NCI-H345 (cell line): ENCODE data around the gene TNFRSF11A.

Source experiments
- DNase-seq: peaks from one replicate; lab custom pipeline; 2025; lab: John Stamatoyannopoulos, UW

Gene TNFRSF11A

DNA sequence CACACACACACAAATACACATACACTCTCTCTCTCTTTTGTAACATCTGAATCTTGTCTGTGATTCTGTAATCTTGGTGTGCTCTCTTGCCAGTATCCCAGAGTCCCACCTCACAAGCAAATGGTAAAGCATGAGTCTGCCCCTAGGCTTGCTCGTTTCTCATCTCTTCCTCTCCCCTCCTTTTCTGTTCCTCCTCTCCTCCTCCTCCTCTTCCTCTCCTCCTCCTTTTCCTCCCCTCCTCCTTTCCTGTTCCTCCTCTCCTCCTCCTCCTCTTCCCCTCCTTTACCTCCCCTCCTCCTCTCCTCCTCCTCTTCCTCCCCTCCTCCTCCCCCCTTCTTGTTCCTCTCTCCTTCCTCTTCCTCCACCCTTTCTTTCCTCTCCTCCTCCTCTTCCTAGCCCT lies 59.0 kb downstream of the TNFRSF11A start:
- DNase-seq = no peak

DNA sequence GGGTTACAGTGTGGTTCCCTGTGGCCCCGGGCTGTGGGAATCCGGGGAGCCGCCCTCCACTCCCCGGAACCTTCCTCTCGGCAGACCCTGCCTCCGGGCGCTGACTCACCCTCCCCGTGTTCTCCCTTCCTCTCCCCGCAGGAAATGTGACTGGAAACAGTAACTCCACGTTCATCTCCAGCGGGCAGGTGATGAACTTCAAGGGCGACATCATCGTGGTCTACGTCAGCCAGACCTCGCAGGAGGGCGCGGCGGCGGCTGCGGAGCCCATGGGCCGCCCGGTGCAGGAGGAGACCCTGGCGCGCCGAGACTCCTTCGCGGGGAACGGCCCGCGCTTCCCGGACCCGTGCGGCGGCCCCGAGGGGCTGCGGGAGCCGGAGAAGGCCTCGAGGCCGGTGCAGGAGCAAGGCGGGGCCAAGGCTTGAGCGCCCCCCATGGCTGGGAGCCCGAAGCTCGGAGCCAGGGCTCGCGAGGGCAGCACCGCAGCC lies 59.5 kb downstream of the TNFRSF11A start:
- no peak for DNase-seq

DNA sequence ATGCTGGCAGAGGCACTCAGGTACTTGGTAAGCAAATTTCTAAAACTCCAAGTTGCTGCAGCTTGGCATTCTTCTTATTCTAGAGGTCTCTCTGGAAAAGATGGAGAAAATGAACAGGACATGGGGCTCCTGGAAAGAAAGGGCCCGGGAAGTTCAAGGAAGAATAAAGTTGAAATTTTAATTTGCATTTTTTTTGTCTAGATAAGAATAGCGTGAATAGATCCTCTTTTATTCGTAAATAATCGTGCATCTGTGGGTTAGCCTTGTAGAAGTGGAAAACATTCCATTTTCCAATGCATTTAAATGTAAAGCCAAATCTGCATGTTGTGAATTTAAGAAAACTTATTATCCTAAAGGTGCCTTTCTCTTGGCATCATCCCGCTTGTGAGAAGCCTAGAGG lies 61.0 kb downstream of the TNFRSF11A start:
- no peak for DNase-seq

DNA sequence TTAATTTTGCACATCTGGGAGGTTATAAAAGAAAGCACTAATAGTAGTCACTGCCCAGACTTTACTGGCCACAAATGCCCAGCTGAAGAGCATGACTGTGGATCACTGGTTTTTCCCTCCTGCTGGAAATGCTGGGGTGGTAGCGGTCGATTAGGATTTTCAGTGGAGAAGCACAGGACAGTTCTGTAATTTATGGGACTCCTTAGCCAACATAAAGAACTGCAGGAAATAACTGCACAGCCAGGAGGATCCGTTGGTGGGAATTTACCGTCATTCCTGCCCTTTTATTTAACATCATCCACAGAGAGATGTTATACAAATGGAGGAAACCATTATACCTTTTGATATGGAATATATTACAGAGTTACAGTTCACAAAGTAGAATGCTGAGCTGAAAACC lies 61.5 kb downstream of the TNFRSF11A start:
- DNase-seq = no peak

DNA sequence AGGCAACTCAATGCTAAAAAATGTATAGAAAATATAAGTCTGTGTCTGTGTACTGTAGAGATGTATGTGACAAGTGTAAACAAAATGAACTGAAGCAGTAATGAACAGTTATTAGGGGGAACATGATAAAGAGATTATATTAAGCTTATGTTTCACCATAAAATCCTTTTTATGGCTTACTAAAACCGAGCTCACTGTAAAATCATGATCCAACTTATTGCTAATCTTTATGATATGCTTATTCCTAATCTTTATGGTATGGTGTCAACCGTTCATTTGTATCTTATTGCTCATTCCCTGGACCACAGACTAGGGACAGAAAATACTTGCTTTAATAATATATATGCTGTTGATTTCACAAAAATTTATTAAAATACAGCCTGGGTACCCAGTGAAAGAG lies 62.1 kb downstream of the TNFRSF11A start:
- no peak for DNase-seq

DNA sequence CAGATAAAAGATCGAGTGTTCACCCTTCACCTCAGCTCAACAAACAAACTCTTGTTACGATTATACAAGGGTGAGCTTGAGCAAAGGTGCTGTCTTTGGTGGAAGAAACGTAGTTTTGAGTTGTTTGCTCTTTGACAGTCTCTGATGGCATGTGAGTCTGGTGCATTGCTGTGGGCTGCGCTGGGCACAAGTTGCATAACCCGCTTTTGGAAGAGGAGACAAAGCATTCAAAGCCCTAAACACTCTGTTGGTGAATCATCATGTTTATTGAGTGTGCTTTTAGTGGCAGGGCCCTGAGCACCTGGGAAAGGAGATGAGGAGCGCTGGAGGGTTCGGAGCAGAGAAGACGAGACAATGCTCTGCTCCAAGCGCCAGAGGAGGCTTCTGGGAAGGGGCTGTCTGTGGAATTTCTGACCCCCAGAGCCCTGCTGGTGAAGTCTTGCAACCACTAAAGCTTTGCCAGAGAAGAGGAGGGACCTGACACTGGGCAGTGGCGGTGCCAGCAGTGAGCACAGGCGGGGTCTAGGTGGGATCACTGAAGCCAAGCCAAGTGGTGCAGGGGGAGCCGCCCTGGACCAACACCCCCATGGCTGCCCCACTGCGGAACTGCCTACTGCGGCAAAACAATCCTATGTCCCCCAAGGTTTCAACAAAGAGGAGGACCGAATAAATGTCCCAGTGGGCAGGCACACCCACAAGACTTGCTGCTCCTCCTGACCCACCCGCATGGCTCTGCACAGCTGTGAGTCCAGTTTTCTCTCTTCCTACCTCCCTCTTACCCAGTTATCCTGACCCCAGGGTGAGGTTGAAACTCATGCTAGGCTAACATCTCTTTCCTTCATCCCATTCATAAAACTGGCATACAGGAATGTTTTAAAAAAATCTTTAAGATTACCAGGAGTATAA lies 64.0 kb downstream of the TNFRSF11A start:
- DNase-seq = no peak

DNA sequence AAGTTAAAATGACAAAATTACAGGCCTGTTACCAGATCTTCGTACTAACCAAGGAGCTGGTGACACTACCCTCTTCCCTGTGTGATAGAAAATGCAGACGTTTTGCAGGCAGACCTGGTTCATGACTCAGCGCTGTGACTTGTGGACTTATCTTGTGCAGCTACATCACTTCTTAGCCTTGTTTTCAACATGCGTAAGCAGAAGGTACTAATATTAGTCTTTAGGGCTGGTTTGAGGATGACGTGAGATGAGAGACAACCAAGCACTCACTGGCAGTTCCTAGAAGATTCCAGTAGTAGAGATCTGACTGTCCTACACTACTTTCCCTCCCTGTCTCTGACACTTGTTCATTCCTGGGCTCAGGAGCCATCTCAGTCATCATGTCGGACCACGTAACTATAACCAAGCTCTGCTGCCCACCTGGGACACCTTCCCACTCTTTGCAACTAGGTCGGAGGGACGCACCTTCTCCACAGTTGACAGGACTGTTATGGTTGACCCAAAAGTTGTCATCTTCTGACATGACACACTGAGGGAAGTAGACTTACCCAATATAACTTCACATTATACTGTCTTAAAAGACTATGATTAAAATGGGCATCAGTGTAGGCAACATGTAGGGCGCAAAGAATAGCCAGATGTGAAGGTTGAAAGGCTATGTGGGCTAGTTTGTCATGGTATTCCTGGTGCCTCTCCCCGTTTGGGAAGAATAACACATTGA lies 64.8 kb downstream of the TNFRSF11A start:
- no peak for DNase-seq

DNA sequence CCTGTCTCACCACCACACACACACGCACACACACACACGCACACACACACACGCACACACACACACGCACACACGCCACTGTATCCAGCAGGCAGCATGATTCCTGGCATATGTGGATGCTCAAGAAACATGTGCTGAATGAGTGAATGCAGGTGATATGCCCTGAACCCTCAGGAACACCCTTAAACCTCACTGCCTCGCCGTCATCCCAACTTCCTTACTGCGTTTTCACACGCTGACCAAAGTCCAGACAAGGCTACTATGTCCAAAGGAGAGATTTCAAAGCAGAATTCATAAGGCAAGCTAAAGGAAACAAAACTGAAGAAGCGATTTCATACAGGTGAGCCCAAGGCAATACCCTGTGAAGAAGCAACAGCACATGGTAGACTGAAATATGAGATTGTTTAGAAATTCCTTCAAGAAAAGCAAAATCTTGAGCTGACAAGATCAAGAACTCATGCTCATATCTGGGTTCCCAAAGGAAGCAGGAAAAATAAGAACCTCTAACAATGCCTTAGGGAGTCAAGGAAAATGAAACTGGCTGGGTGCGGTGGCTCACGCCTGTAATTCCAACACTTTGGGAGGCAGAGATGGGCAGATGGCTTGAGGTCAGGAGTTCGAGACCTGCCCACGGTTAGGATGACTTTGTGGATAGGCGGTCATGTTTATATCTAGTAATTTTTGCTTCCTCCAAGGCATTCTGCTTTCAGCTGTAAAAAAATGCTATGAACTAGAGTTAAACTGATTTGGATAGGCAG lies 69.1 kb downstream of the TNFRSF11A start:
- no peak for DNase-seq

DNA sequence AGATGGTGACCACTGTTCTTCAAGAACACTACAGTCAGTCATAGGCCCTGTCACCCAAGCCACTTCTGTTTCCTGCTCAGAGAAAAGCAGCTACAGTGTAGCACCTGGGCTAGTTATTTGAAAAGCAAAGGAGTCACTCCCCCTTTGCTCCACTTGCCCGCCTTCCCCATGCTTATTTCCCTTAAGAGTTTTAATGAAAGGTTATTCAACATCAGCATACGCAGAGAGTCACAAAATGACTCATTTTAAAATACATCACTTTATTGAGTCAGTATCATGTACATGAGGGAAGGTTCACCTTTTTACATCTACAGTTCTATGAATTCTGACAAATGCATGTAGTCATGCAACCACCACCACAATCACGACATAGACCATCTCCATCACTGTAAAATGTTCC lies 71.3 kb downstream of the TNFRSF11A start:
- DNase-seq = no peak

DNA sequence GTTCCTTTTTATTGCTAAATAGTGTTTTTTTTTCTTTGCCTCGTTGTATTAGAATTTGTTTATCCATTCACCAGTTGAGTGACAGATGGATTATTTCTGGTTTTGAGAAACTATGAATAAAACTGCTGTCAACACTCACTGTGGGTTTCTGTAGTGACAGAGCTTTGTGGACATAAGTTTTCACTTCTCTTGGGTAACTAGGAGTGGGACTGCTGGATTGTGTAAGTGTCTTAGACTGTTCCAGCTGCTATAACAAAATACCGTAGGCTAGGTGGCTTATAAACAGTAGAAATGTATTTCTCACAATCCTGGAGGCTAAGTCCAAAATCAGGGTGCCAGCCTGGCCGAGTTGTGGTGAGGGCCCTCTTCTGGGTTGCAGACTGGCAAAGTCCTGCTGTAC lies 71.9 kb downstream of the TNFRSF11A start:
- DNase-seq = no peak

DNA sequence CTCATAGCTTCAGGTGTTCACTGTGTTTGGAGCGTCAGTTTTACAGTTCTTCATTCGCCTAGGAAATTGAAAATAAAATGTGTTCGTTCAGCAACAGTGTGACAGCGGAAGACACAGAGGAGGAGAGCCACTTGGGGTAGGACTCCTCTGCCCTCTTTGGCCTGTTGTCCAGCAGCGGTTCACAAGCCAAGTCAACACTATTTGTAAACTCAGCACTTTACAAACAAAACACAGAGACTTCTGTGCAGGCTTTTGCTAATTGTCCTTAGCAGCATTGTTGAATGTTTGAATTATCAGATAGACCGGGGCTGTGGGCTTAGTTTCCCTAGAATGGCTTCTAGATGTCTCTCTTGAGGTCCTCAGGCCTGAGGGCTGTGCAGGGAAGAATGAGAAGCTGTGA lies 73.2 kb downstream of the TNFRSF11A start:
- DNase-seq = no peak

DNA sequence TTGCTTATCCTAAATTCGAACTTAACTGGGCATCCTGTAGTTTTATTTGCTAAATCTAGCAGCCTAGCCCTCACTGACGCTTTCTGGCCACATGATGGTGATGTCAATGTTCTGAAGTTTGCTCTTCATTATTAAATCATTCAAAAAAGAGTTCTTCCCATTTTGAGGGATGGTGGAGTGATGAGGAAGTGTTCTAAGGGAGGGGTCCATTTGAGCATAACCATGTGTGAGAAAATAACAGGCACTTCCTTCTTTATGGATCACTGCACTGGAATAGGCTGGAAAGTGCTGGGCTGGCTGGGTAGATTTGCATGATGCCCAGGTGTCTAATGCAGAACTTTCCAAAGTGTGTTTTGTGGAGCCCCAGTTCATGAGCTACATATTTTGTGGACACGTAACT lies 74.2 kb downstream of the TNFRSF11A start:
- no peak for DNase-seq

DNA sequence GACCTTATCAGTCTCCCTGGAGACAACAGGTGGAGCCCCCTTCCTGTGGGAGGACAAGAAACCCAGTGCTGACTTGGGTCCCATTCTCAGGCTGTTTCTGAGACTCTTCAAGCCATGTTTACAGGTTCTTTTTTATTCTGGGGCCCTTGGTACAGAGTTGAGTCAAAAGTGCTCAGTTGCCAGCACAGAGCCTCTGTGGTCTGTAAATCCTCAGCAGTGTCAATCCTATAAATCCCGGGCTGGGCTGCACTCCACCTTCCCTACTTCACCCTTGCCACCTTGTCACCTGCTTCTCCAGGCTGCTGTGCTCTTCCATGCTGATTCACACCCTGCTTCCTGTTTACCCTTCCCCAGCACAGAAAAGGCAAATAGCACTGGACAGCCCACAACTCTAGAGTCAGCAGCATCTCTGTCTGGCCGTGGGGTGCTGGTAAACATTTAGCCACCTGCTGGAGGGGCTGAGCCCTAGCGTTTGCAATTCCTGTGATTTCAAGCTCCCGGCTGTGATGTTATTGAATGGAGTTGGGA lies 74.7 kb downstream of the TNFRSF11A start:
- peak; percentile 81 for DNase-seq

DNA sequence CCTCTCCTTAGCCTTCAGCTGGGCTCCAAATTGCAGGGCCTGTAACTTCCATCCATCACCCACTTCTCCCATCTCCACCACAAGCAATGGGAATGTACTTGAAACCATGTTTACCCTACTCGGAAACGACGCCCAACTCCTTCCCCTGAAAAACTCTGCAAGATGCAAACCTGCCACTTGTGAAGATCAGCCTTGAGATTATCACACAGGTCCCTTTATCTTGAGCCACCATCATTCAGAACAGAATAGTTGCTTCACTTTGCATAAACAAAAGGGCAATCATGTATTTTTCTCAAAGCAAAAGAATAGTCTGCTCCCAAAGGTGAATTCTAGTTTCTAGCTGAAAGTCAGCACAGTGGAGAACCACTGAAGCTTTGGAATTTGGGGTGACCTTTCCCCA lies 75.8 kb downstream of the TNFRSF11A start:
- no peak for DNase-seq

DNA sequence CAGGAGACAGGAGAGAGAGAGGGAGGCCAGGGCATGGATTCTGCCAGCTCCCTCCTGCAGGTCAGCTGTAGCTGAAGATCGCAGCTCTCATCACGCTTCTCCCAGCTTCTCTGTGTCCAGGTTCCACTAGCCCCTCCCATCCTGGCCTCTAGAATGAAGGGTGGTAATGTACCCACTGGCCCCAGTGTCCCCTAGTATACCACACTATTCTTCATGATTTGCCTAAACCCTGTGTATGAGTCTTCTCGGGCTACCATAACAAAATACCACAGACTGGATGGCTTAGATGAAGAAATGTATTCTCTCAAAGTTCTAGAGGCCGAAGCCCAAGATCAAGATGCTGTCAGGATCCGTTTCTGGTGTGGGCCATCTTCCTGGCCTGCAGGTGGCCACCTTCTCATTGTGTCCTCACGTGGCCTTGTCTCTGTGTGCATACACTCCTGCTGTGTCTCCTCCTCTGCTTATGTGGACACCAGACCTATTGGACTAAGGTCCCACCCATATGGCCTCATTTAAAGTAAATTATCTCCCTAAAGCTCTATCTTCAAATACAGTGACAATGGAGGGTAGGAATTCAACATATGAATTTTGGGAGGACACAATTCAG lies 77.3 kb downstream of the TNFRSF11A start:
- no peak for DNase-seq

DNA sequence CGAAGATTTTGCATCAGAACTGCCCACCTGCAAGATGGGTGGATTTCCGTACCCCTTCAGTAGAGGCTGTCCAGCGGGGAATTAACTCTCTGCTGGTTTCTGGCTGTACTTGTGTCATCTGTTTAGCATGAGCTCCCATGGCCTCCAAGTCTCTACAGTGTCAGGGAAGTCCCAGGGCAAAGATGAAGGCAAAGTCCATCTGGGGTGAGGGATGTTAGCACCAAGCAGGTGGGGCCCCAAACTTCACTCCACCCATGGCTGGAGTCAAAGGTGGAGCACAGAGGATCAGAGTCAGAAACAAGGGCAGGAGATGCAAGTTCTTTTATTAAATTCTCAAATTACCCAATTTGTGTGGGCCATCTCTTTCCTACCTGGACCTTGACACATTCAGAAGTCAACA lies 78.0 kb downstream of the TNFRSF11A start:
- no peak for DNase-seq

DNA sequence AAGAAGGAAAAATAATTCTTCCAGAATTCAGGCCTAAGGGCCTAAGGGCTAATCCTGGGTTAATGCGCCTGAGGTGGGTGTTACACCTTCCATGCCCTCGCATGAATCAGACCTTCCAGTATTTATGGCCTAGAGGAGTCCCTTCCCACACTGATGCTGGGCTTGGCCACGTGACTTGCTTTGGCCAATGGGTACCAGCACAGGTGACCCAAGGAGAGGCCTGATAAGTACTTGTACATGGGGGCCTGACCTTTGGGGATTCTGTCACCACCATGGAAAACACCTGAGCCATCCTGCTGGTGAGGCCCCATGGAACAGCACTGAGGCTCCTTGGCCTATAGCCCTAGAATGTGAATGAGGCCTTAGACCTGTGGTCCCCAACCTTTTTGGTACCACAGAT lies 79.8 kb downstream of the TNFRSF11A start:
- DNase-seq = no peak

DNA sequence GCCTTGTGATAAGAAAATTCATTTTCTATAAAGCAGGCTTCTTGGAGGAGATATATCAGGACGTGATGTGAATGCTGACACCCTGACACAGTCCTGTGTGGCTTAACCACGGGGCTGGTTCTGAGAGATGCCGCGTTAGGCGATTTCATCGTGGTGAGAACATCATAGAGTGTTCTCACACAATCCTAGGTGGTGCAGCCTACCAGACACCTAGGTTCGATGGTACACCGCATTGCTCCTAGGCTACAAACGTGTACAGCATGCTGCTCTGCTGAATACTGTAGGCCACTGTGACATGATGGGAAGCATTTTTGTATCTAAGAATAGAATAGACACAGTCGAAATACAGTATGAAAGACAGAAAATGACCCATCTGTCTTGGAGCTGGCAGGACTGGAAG lies 82.5 kb downstream of the TNFRSF11A start:
- no peak for DNase-seq

DNA sequence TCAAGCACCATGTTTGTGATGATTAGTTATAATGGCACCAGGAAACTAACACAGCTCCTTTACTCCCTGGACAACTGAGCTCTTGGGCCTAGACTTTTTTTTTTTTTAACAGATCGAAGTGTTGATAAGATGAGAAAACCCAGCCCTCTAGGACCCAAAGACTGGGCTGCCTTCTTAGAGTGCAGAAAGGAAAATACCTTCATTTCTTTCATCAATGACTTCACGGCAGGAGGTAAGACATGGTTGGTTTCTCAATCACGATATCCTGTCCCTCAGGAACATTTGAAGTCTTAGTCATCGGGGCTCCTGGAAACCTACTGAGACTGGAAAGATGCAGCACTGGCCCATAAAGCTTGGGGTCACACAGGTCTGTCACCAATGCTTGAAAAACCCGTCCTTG lies 84.7 kb downstream of the TNFRSF11A start:
- DNase-seq = no peak

DNA sequence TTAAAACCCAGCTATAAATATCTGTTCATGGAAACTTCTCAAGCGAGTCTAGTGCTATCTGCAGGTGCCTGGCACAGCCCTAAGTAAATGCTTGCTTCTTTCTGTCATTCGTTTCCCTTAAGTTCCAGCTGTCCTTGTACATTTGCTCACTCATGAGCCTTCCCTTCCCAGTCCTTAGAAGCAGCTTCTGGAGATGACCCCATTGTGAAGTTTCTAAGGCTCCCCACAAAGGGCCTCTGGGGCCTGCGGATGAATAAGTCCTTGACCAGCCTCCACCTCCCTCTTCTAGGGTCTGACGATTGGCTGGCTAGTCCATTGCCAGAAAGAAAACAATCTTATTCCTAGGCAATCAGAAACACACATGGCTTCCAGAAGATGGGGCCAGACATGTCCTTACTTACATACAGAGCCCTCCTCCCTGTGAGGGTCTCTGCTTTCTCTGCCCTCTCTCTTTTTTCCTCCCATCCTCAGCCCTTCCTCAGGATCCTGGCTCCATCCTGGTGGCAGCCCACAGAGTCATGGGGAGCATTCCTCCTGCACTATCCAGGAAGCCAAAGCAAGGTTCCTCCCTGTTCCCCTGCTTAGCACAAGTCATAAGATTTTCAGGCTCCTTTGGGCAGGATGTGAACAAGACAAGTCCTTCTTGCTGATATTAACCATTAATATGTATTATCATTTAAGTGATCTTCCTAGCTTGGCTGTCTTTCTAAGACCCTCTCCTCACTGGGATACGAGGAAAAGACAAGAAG lies 87.3 kb downstream of the TNFRSF11A start:
- no peak for DNase-seq

DNA sequence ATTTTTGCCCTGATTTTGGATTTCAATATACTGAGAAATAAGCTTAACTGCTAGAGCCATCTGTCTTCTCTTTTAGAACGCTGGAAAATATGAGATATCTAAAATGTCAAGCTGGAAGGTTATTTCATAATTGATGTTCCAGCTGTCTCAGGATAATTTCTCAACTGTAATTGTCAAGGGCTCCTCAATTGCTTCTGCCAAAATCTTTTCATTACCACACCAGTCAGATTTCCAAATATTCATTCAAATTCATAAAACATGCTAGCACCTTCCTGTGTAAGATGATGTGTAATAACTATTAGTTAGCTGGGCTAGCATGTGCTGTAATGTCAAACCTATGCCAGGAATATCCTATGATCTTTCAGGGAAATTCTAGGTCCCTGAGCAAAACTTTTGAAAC lies 88.1 kb downstream of the TNFRSF11A start:
- no peak for DNase-seq
